ENCODE measurements around the gene FN3K.
A peak's percentile ranks its signal among the peaks of the same experiment; 100 is the strongest.

Gene FN3K
- 0.13 to 1.3 (median 0.72) reads per million in 18 experiments for total RNA-seq

GRCh38 chr17:82734987-82735866, at the start of gene FN3K:
Gene FN3K, plus strand, starts transcription at chr17:82735615. Its CDS starts 22 bp downstream, at chr17:82735637.
- peak in 1 of 2 donors; percentile 30 for DNase-seq

GRCh38 chr17:82686366-82687324, 48.8 kb upstream of the FN3K start:
- DNase-seq = no peak

- no peak for DNase-seq
Observed at GRCh38 chr17:82687375-82687861, 48.0 kb upstream of the FN3K start.

- no peak for DNase-seq
Observed at GRCh38 chr17:82687871-82688270, 47.5 kb upstream of the FN3K start.

GRCh38 chr17:82689077-82689476, 46.3 kb upstream of the FN3K start:
- no peak for DNase-seq

- DNase-seq = no peak
Observed at GRCh38 chr17:82690786-82691489, 44.5 kb upstream of the FN3K start.

- DNase-seq = no peak
Observed at GRCh38 chr17:82691714-82692113, 43.7 kb upstream of the FN3K start.

GRCh38 chr17:82692268-82692667, 43.1 kb upstream of the FN3K start:
- no peak for DNase-seq

- DNase-seq = no peak
Observed at GRCh38 chr17:82693168-82693867, 42.1 kb upstream of the FN3K start.

GRCh38 chr17:82694647-82695046, 40.8 kb upstream of the FN3K start:
- DNase-seq = no peak

GRCh38 chr17:82696259-82696658, 39.2 kb upstream of the FN3K start:
- no peak for DNase-seq

- DNase-seq = no peak
Observed at GRCh38 chr17:82696916-82697807, 38.3 kb upstream of the FN3K start.

GRCh38 chr17:82697808-82698064, 37.7 kb upstream of the FN3K start:
- no peak for DNase-seq

- peak; percentile 99 for DNase-seq
Observed at GRCh38 chr17:82698065-82698973, 37.1 kb upstream of the FN3K start, which contains the start of gene RAB40B. Gene RAB40B, minus strand, starts transcription at chr17:82698698. Its CDS starts 102 bp downstream, at chr17:82698596.

GRCh38 chr17:82698974-82699442, 36.4 kb upstream of the FN3K start:
- DNase-seq = no peak

GRCh38 chr17:82699551-82699950, 35.9 kb upstream of the FN3K start:
- no peak for DNase-seq

- peak; percentile 11 to 59 for DNase-seq
Observed at GRCh38 chr17:82702231-82702927, 33.0 kb upstream of the FN3K start.

- no peak for DNase-seq
Observed at GRCh38 chr17:82703036-82703745, 32.2 kb upstream of the FN3K start.
